GM19239 (cell line): ENCODE data around the gene ACBD4.

ENCODE experiments used
- DNase-seq: peaks from one replicate; pipeline ENCODE4 v3.0.0; 2011; ENCODE audit warnings: low spot score; ENCODE audit not compliant: insufficient read length
- FAIRE-seq: peaks from 2 replicates; lab custom pipeline; 2011; peaks lifted over from hg19 to GRCh38; lab: Jason Lieb, UNC

Gene ACBD4

DNA sequence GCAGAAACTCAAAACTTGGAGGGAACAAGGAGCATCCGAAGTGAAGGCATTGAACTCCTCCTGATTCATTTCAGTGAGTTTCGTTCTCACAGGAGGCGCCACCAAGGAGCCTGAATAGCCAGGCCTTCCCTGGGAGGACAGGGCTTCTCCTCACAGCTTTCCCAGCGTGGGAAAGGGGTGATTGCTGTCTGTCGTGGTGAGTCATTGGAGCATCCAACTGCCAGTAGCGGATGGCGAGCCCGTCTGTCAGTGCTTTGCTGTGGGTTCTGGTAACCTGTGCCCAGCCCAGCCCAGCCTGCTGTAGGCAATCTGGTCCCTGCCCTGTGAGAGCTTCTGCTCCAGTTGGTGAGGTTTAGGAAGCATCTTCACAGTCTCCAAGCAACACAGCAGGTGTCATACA is 31.5 kb upstream of the ACBD4 start:
- no peak for DNase-seq
- no peak for FAIRE-seq

DNA sequence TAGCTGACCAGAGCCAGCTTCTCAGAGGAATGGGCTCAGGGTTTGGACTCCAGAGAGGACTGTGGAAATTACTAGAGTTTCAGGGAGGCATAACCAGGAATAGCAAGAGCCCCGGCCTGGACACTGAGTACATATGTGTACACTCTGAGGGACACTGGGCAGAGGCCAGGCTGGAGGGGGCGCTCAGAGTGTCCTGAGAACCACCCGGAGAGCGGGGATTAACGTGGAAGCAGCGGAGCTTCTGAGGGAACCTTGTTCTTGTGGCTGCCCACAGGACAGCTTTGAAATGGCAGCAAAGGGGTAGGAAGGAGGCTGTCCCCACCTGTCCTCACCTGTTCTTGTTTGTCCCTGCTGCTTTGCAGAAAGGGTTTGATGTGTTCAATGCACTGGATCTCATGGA is 31.0 kb upstream of the ACBD4 start:
- FAIRE-seq: no peak

DNA sequence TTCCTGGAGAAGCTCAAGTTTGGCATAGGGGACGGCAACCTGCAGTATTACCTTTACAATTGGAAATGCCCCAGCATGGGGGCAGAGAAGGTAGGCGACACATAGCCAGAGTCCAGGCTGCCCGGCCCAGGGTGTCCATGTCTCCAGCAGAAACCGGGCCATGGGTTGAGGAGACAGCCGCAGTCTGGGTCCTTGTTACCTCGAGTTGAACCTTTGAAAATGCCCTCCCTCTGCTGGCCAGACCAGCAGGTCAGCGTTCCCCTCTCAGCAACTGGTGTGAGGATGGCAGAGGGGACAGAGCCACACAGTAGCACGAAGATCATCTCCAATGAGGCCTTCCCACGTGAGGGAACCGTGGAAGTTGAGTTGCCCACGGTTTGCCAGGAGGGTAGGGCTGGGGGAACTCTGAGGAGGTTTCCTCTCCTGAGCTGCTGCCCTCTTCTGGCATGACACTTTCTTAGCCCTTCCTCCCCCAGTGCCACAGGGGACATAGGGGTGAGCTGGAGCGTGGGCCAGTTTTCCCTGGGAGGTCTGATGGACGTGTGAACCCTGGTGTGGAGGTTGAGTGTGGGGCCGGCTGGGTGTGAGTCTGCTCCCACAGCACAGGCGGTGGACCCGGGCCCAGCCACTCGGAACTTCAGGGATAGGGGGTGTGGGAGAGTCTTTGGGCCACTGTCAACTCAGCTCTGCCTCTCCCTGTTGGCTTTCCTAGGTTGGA is 30.4 kb upstream of the ACBD4 start:
- DNase-seq (no peak), FAIRE-seq (no peak)

More for the DNA sequence above, 31.0 kb upstream of the ACBD4 start:
- DNase-seq: no peak

DNA sequence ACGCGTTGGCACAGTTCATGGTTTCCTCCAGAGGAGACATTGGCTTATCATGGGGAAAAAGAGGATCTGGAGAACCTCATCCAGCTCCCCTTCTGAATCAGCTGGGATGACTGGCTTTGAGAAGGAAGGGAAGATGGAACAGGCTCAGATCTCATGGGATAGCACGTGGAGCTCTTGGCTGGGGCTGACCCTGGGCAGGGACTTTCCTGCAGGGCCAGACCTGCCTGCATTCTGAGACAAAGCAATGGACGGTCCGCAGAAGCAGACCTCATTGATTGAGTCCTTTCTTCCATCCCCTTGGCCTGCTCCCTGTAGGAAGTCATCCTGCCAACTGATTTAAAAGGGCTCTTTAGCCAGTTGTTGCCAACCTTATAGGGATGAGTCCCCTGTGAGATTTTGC is 29.4 kb upstream of the ACBD4 start:
- DNase-seq (no peak), FAIRE-seq (no peak)

DNA sequence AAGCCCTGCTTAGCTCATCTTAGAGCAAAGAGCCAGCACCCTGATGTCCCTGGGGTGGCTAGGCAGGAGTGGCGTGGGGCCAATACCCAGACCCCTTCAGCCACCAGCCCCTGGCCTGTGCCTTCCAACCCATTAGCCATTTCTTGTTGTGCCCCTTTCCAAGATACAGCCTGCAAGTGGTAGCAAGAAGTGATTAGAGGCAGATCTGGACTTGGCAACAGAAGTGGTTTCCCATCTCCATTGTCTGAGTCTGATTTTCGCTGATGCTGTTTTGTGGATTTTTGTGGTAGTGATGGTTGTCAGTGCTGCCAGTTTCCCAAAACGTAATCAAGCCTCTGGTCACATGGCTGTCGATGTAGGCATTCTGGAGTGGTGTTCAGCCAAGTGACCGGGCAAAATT is 28.9 kb upstream of the ACBD4 start:
- FAIRE-seq (no peak), DNase-seq (no peak)

DNA sequence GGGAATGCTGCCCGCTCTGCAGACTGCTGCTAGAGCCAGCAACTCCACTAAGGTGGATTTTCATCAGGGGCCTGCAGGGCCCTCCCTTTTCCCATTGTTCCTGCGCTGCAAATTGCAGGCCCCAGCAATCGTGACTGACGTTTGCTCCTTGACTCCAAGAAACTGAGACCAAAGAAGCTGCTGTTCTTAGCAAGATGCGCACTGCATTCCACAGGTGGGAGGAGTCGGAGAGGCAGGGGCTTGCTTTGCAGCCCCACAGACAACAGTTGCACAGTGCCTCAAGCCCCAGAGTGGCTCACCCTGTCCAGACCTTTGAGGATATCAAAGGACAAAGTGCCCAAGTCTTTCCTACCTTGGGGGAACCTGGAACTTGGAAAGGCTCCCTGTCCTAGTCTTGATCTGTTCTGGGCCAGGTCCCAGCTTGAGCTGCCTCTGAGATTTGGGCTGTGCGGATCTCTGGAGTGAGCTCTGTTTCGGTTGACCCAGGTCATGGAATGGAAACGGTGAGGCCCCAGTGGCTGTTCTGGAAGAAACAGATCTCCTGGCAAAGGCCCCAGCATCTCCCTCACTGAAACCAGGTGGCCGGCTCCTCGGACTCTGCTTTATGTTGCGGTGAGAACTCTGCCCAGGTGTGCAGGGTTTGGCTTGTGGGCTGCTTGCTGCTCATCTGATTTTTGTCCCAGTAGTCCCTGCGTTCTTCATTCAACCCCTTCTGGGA is 28.0 kb upstream of the ACBD4 start:
- FAIRE-seq (no peak), DNase-seq (no peak)

DNA sequence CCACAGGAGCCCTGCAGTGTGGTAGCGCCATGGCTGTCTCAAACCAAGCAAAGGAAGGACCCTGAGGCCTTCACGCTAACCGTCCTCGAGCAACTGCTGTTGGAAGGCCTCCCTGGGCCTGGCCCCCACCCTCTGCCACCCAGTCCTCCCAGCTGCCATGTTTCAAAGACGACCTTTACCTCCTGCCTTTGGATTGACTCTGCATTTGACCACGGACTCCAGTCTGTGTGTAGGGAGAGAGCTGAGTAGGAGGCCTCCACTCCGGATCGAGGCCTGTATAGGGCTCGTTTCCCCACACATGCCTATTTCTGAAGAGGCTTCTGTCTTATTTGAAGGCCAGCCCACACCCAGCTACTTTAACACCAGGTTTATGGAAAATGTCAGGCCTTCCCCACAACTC is 27.4 kb upstream of the ACBD4 start:
- no peak for DNase-seq
- no peak for FAIRE-seq

DNA sequence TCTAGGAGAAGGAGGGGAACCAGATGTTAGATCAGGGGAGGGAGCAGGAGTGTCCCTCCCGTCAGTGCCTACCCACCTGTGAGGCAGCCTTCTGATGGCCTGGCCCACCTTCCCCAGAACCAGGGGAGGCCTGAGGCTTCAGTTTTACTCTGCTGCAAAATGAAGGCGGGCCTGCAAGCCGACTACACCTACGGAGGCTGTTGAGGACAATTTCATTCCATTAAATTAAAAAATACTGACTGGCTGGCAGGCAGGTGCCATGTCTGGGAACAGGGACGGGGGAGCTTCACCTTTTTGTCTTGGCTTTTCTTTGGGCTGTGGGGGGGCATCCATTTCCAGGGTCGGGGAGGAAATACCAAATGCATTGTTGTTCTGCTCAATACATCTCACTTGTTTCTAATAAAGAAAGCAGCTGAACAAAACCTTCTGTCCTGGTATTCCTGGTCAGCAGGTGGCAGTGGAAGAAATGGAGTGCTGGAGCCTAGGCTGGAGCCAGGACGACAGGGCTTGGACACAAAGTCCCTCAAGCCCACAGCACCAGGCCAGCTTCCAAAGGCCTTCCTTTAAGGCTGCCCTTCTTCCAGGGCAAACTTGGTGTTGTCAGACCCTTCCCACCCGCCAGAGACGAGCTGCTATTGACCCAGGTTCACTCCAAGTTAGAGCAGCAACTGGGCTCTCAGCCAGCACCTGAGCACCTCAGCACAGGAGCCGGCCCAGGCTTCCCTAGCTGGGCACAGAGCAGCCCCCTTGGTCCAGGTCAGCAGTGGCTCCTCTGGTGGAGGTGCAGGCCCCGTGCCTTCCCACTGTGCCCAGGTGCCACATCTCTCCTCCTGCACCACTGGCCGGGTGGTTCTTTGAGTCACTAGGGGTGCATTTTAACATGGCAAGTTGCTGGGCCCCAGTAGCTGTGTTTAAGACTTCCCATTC is 26.6 kb upstream of the ACBD4 start:
- FAIRE-seq: no peak
- no peak for DNase-seq

DNA sequence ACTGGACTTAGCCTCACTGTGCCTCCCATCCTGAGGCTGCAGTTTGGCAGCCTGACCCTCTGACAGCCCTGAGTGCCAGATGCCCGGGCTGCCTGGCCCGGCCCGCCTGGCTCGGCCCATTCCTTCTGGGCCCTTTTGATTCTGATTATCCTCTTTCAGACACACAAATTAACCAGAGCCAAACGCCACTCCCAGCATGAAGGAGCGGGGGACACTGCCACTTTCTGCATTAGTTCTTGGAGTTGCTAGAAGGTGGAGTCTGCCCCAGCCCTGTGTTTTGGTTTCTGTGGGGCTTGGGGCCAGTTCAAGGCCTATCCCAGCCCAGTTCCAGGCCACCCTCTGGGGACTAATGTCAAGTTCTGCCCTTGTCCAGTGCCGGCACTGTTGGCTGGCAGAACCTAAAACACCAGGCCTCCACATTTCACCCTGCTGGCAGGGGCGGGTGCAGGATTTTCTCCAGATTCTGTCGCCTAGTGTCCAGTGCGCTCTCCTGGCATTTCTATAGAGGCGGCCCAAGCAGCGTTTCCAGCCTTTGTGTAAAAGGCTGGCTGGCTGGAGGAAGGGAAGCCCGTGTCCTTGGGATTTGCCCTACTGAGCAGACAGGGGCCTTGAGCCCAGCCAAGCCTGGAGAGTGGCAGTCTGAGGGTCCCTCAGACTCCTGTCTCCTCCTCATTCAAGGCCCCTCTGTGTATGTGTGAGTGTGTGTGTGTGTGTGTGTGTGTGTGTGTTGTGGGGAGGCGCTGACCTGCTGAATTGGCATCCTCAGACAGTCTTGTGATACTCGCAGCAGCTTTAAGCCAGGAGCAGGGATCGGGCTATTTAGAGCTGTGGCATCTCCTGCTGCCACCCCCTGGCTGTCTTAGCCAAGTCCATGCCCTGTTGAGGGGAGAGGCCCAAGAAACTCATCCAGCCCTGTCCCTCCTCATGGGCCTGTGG is 24.5 kb upstream of the ACBD4 start:
- DNase-seq: no peak
- peak; percentile 21 for FAIRE-seq

DNA sequence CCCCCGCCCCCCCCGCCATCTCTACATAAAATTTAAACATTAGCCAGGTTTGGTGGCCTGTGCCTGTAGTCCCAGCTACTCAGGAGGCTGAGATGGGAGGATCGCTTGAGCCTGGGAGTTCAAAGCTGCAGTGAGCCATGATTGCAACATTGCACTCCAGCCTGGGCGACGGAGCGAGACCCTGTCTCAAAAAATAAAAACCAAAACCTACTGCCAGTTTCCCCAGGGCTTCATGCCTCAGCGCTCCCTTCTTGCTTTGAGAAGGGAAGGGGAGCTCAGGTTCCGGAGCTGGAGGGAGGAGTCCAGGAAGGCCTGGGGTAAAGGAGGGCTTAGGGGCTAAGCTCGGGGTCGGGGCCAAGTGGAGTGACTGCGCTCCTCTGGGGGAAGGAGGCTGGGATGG is 23.6 kb upstream of the ACBD4 start:
- FAIRE-seq (no peak), DNase-seq (no peak)

DNA sequence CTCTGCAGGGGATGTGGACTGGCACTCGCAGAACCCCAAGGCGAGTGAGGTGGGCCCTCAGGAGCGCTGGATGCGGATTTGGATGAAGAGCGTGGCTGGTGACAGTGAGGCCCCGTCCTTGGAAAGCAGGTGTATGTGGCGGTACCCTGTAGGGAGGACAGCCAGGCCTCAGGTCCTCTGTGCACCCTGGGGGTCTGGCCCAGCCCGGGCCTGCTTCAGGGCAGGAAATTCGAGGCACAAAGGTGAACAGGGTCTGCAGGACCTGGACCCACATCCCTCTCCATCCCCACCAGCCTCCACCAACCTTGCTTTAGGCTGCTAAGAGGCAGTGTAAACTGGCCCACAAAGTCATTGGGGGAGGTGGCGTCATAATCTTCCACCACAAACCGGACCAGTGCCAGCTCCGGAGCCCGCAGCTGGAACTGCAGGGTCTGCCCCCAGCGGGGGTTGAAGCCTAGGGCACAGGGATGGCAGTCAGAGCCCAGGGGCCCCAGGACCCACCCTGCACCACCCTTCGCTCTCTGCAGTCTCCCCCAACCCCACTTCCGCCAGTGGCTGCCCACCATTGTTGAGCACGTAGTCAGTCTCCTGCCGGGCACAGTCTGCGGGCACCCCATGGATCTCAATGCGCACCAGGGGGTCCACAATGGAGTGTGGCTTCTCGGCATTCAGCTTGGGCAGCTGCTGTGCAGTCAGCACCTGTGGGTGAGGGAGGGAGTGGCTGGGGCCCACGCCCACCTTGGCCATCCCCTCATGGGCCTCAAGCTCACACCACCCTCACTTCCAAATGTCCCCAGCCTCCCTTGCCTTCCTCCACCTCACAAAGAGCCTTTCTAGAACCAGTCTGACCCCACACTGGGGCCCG is 22.7 kb upstream of the ACBD4 start:
- DNase-seq (no peak), FAIRE-seq (no peak)

DNA sequence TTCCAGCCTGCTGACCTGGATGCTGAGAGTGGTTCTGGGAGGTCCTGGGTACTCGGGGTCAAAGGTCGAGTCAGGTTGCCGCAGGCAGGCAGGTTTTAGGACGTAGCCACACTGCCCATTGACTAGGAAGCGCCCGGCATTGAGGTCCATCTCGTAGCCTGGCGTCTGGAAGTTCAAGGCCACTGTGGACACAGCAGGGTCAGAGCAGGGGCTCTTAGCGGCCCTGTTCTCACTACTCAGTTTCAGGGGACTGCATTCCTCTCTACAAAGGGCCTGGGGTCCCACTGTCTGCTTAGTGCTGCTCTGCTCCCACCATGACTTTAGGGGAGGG is 22.1 kb upstream of the ACBD4 start:
- DNase-seq: no peak
- FAIRE-seq: no peak

DNA sequence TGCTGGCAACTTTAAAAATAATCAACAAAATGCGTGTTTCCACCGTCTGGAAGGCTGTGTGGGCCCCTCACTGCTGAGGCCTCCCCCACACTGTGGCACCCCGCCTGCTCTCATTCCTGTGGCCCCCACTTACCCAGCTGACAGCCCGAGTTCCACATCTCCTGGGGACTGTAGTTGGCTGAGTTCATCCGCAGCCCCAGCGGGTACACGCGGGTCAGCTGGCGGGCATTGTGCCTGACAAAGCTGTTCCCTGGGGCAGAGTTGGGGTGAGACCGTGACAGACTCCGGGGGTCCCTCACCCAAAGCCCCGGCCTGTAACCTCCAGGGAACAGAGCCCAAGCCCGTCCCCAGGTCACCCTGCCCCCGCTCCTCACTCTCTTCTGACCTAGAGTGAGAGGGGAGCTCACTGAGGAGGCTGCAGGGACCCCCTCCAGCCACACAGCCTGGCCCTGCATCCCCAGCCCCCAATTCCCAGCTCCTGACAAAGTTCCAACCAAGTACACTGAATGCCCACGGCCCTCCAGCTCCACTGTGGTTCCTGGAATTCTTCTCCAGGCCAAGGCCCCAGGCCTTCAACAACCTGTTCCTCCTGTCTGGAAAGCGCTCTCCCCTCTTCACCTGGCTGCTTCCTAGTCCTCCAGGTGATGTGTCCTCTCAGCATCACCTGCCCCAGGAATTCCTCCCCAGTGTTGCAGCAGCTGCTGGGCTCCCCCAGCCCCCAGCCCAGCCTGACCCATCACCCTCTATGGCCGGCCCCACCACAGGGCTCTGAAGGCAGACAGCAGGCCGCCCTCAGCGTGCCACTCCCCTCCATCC is 21.2 kb upstream of the ACBD4 start:
- FAIRE-seq: no peak
- DNase-seq: no peak

DNA sequence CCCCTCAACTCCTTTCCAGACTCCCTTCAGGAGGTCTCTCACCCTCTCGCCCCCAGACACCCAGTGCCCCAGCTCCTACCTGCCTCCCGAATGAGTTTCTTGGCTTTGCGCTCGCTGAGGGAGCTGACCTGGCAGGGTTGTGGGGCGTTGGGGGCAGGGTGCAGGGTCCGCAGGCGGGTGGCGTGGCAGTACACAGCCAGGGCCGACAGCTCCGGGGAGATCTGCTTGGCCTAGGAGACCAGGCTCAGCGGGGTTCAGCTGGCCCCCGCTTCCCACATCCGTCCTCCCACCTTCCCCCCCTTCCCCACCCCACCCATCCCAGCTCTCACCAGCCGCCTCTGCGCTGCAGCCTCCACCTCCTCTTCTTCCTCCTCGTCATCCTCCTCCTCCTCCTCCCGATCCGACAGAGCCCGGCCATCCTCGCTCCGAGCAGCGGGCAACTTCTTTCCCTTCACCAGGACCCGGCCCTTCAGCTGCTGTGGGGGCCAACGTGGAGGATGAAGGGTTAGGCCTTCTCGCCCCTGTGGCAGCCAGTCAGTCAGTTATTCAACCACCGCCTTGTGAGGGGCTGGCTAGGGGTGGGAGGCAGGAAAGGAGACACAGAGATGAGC is 20.4 kb upstream of the ACBD4 start:
- no peak for DNase-seq
- no peak for FAIRE-seq

DNA sequence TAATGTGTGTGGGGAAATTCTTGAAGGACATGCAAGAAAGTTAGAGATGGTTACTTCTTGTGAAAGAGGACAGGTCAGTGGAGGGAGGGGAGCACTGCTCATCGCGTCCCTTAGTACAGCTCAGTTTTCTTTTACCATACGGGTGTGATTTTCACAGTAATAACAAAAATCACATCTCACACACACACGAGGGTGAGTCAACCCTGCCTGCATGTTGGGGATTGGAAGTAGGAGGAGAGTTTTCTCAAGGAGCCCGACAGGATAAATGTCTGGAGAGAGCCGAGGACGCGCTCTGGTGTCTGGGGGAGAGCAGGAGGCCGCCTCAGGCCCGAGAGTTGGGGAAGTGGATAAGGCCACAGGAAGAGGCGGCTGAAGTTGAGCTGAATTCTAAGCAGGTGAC is 19.6 kb upstream of the ACBD4 start:
- no peak for DNase-seq
- FAIRE-seq: no peak

DNA sequence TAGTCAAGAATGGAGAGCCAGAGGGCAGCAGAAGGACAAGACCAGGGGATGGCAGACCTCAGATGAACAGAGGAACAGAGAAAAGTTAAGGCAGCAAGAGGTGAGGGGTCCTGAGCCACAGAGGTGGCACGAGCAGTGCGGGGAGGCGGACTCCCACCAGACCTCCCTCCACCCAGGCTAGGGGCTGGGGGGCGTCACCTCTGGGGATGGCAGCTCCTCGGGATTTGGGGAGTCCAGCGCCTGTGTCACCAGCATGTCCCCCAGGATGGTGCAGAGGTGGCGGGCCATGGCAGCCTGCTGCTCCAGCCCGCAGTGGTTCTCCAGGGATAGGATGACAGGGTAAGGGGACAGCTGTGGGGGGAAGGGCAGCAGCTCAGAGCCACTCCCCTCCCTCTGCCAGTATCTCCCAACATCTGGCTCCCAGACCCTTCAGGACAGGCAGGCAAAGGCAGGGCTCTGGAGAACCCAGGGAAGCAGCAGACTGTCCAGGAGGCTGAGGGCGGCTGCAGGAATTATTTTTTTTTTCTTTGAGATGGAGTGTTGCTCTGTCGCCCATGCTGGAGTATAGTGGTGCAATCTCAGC is 19.0 kb upstream of the ACBD4 start:
- no peak for DNase-seq
- FAIRE-seq: no peak

DNA sequence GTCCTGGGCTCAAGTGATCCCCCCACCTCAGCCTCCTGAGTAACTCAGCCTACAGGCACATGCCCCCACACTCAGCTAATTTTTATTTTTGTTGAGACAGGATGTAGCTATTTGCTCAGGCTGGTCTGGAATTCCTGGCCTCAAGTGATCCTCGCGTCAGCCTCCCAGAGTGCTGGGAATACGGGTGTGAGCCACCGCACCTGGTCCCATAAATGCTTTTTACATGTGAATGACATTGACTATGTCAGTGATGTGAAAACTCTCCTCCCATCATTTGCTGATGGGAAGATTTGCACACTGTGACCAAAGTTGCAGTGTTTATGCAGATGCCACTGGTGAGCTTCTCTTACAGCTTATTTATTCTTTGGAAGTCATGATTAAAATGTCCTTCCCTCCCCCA is 18.2 kb upstream of the ACBD4 start:
- FAIRE-seq (no peak), DNase-seq (no peak)
